Mesendoderm (in vitro differentiated cells): ENCODE results near the gene XDH.

Experiments
- DNase-seq: peaks from one replicate; pipeline ENCODE4 v3.0.0; 2013
- H2AK5ac ChIP-seq: 2 replicates; pipeline ENCODE4 v1.6.1; 2013; ENCODE audit warnings: low read length, inconsistent platforms
- H2BK120ac ChIP-seq: 2 replicates; pipeline ENCODE4 v1.6.1; 2013; ENCODE audit warnings: low read depth, mild to moderate bottlenecking, low read length, moderate library complexity, mixed read lengths
- H2BK15ac ChIP-seq: replicated peaks from 2 replicates; pipeline ENCODE4 v1.6.1; 2013; ENCODE audit warnings: low read depth, mild to moderate bottlenecking, moderate library complexity
- H2BK5ac ChIP-seq: 2 replicates; pipeline ENCODE4 v1.6.1; 2013; ENCODE audit warnings: low read length, inconsistent platforms
- H3K18ac ChIP-seq: 2 replicates; pipeline ENCODE4 v1.6.1; 2013; ENCODE audit warnings: mild to moderate bottlenecking, low read length, mixed read lengths
- H3K23ac ChIP-seq: one replicate; pipeline ENCODE4 v1.6.1; 2013; ENCODE audit warnings: low read length
- H3K27ac ChIP-seq: 2 replicates; pipeline ENCODE4 v1.5.1; 2013; ENCODE audit warnings: low read depth, mild to moderate bottlenecking, inconsistent platforms, low read length, moderate library complexity
- H3K27me3 ChIP-seq: 2 replicates; pipeline ENCODE4 v1.6.1; 2013; ENCODE audit warnings: low read length, control low read depth, mild to moderate bottlenecking, inconsistent platforms; ENCODE audit not compliant: insufficient read depth, poor library complexity
- H3K36me3 ChIP-seq: 2 replicates; pipeline ENCODE4 v1.6.1; 2013; ENCODE audit warnings: low read length, inconsistent platforms; ENCODE audit not compliant: control insufficient read depth, insufficient read depth
- H3K4ac ChIP-seq: one replicate; pipeline ENCODE4 v1.6.1; 2013; ENCODE audit warnings: low read depth, mild to moderate bottlenecking, low read length, moderate library complexity
- H3K4me1 ChIP-seq: 2 replicates; pipeline ENCODE4 v1.6.1; 2013; ENCODE audit warnings: low read depth, low read length, inconsistent platforms; ENCODE audit not compliant: control insufficient read depth
- H3K4me2 ChIP-seq: 2 replicates; pipeline ENCODE4 v1.6.1; 2013; ENCODE audit warnings: low read length
- H3K4me3 ChIP-seq: 2 replicates; pipeline ENCODE4 v1.5.1; 2013; ENCODE audit warnings: mild to moderate bottlenecking, low read length
- H3K56ac ChIP-seq: one replicate; pipeline ENCODE4 v1.6.1; 2013; ENCODE audit warnings: low read length
- H3K79me1 ChIP-seq: 2 replicates; pipeline ENCODE4 v1.6.1; 2013; ENCODE audit warnings: low read length, inconsistent platforms
- H3K79me2 ChIP-seq: 2 replicates; pipeline ENCODE4 v1.6.1; 2013; ENCODE audit warnings: mild to moderate bottlenecking, low read length; ENCODE audit not compliant: control insufficient read depth, insufficient read depth
- H3K9ac ChIP-seq: 2 replicates; pipeline ENCODE4 v1.6.1; 2013; ENCODE audit warnings: low read length, inconsistent platforms
- H4K5ac ChIP-seq: one replicate; pipeline ENCODE4 v1.6.1; 2013; ENCODE audit warnings: low read length
- H4K8ac ChIP-seq: one replicate; pipeline ENCODE4 v1.6.1; 2013; ENCODE audit warnings: low read depth, mild to moderate bottlenecking, control low read depth, low read length, moderate library complexity
- WGBS: extraction: QIAGEN DNeasy Blood & Tissue Kit; methylation state at CpG from one replicate; pipeline ENCODE4 v1.1.7; 2013; ENCODE audit warnings: low lambda C conversion rate, missing lambda C conversion rate; ENCODE audit not compliant: insufficient coverage; ENCODE audit errors: extremely low coverage; 5-methylcytosine and 5-hydroxymethylcytosine counted together

Gene XDH

GRCh38 chr2:31339696-31340095 lies 74.8 kb downstream of the XDH start:
- Histone ChIP-seq H3K79me2 (no peaks in the 10 kb centered on the region), H3K27ac (no peak overlapping the region), H2AK5ac (no peak overlapping the region), H3K79me1 (no peaks in the 10 kb centered on the region), H3K4ac (no peak overlapping the region), H3K27me3 (no peaks in the 10 kb centered on the region), H4K5ac (no peak overlapping the region), H2BK120ac (no peak overlapping the region), H4K8ac (no peak overlapping the region), H3K4me2 (no peak overlapping the region), H3K4me3 (no peak overlapping the region), H3K23ac (no peak overlapping the region), H2BK5ac (no peak overlapping the region), H3K36me3 (no peaks in the 10 kb centered on the region), H3K18ac (no peak overlapping the region), H3K4me1 (no peaks in the 10 kb centered on the region), H3K9ac (no peak overlapping the region), H2BK15ac (no peak overlapping the region), H3K56ac (no peak overlapping the region)
- WGBS, result no CpG with 5 or more reads among the region's 9 CpGs
- no peak for DNase-seq

GRCh38 chr2:31337860-31338259 lies 76.7 kb downstream of the XDH start:
- Histone ChIP-seq H3K4me1 (no peaks in the 10 kb centered on the region), H2BK5ac (no peak overlapping the region), H3K27me3 (no peaks in the 10 kb centered on the region), H3K9ac (no peak overlapping the region), H3K27ac (no peak overlapping the region), H2BK120ac (no peak overlapping the region), H3K56ac (no peak overlapping the region), H3K18ac (no peak overlapping the region), H3K4me3 (no peak overlapping the region), H2AK5ac (no peak overlapping the region), H4K5ac (no peak overlapping the region), H3K79me2 (no peaks in the 10 kb centered on the region), H3K4me2 (no peak overlapping the region), H4K8ac (no peak overlapping the region), H3K4ac (no peak overlapping the region), H3K36me3 (no peaks in the 10 kb centered on the region), H3K23ac (no peak overlapping the region), H2BK15ac (no peak overlapping the region), H3K79me1 (no peaks in the 10 kb centered on the region)
- WGBS, result no CpG with 5 or more reads among the region's 6 CpGs
- no peak for DNase-seq

GRCh38 chr2:31337197-31337596 lies 77.3 kb downstream of the XDH start:
- Histone ChIP-seq H3K4ac (no peak overlapping the region), H2BK15ac (no peak overlapping the region), H3K4me2 (no peak overlapping the region), H3K4me1 (no peaks in the 10 kb centered on the region), H2BK120ac (no peak overlapping the region), H3K9ac (no peak overlapping the region), H3K36me3 (no peaks in the 10 kb centered on the region), H3K79me2 (no peaks in the 10 kb centered on the region), H3K56ac (no peak overlapping the region), H3K18ac (no peak overlapping the region), H3K23ac (no peak overlapping the region), H4K8ac (no peak overlapping the region), H3K27me3 (no peaks in the 10 kb centered on the region), H2AK5ac (no peak overlapping the region), H3K4me3 (no peak overlapping the region), H2BK5ac (no peak overlapping the region), H4K5ac (no peak overlapping the region), H3K79me1 (no peaks in the 10 kb centered on the region), H3K27ac (no peak overlapping the region)
- no CpG with 5 or more reads among the region's 3 CpGs for WGBS
- DNase-seq, result no peak

- Histone ChIP-seq H3K4me1 (no peaks in the 10 kb centered on the region), H4K8ac (no peak overlapping the region), H3K4me2 (no peak overlapping the region), H2AK5ac (no peak overlapping the region), H3K4me3 (no peak overlapping the region), H3K9ac (no peak overlapping the region), H3K23ac (no peak overlapping the region), H3K18ac (no peak overlapping the region), H3K79me2 (no peaks in the 10 kb centered on the region), H2BK5ac (no peak overlapping the region), H3K36me3 (no peaks in the 10 kb centered on the region), H3K4ac (no peak overlapping the region), H3K27ac (no peak overlapping the region), H2BK15ac (no peak overlapping the region), H3K79me1 (no peaks in the 10 kb centered on the region), H4K5ac (no peak overlapping the region), H2BK120ac (no peak overlapping the region), H3K56ac (no peak overlapping the region), H3K27me3 (no peaks in the 10 kb centered on the region)
- WGBS, result no CpG with 5 or more reads among the region's 5 CpGs
- peak; percentile 93 for DNase-seq
These were observed 78.5 kb downstream of the XDH start for GRCh38 chr2:31335921-31336585.

GRCh38 chr2:31334311-31335026 lies 80.1 kb downstream of the XDH start:
- Histone ChIP-seq H3K4ac (no peak overlapping the region), H2AK5ac (no peak overlapping the region), H3K27me3 (no peaks in the 10 kb centered on the region), H3K79me2 (no peaks in the 10 kb centered on the region), H4K8ac (no peak overlapping the region), H3K23ac (no peak overlapping the region), H3K56ac (no peak overlapping the region), H2BK120ac (no peak overlapping the region), H2BK15ac (no peak overlapping the region), H3K4me3 (no peak overlapping the region), H3K9ac (no peak overlapping the region), H3K27ac (no peak overlapping the region), H3K18ac (no peak overlapping the region), H3K4me1 (peaks cover 9% of the 10 kb centered on the region), H3K36me3 (no peaks in the 10 kb centered on the region), H2BK5ac (no peak overlapping the region), H3K4me2 (no peak overlapping the region), H4K5ac (no peak overlapping the region), H3K79me1 (no peaks in the 10 kb centered on the region)
- no CpG with 5 or more reads among the region's 5 CpGs for WGBS
- DNase-seq, result no peak
